ENCODE results near the gene JRKL.

DNA sequence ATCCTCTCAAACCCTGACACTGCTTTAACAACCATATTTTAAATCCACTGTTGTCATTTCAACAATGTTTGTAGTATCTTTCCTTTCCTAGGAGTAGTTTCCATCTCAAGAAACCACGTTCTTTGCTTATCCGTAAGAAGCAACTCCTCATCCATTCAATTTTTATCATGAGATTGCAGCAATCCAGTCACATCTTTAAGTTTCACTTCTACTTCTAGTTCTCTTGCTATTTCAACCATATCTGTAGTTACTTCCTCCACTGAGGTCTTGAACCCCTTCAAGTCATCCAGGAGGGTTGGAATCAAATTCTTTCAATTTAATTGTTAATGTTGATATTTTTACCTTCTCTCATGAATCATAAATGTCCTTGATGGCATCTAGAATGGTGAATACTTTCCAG, 22.5 kb upstream of the JRKL start:
- TF ChIP-seq, protein P1, sequence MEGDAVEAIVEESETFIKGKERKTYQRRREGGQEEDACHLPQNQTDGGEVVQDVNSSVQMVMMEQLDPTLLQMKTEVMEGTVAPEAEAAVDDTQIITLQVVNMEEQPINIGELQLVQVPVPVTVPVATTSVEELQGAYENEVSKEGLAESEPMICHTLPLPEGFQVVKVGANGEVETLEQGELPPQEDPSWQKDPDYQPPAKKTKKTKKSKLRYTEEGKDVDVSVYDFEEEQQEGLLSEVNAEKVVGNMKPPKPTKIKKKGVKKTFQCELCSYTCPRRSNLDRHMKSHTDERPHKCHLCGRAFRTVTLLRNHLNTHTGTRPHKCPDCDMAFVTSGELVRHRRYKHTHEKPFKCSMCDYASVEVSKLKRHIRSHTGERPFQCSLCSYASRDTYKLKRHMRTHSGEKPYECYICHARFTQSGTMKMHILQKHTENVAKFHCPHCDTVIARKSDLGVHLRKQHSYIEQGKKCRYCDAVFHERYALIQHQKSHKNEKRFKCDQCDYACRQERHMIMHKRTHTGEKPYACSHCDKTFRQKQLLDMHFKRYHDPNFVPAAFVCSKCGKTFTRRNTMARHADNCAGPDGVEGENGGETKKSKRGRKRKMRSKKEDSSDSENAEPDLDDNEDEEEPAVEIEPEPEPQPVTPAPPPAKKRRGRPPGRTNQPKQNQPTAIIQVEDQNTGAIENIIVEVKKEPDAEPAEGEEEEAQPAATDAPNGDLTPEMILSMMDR (IDR thresholded peaks at IDR 0.05), result no peak
- TF ChIP-seq POLR2A (IDR thresholded peaks at IDR 0.05) (no peak), POLR2AphosphoS5 (IDR thresholded peaks at IDR 0.05) (no peak)
